HG03342 (cell line): ENCODE results near the gene KRTAP2-1.
"Not testable (repeated sequence)": the region's sequence is repeated elsewhere in the genome, so short reads cannot be mapped to it uniquely, and the experiment has no call there.

Source experiments
- ATAC-seq: cut with Tn5 transposase; IDR thresholded peaks from one replicate; pipeline ENCODE4 v1.9.1; 2021; ENCODE audit warnings: mild to moderate bottlenecking, moderate library complexity; ENCODE audit not compliant: unreplicated experiment

Gene KRTAP2-1

GRCh38 chr17:41046735-41047465, at the start of gene KRTAP2-1:
TSS of gene KRTAP2-1 (minus strand) at chr17:41047316. CDS start at chr17:41047267, 49 bp downstream.
- ATAC-seq, result not testable (repeated sequence)

- ATAC-seq, result no peak
Measured at GRCh38 chr17:41096055-41096454, 48.9 kb upstream of the KRTAP2-1 start.

- ATAC-seq, result not testable (repeated sequence)
Measured at GRCh38 chr17:41088760-41089352, 41.7 kb upstream of the KRTAP2-1 start.

GRCh38 chr17:41084100-41084856, 37.2 kb upstream of the KRTAP2-1 start, which contains the start of gene KRTAP4-7:
TSS of gene KRTAP4-7 (plus strand) at chr17:41084150. CDS start at chr17:41084207, 57 bp downstream.
- ATAC-seq, result not testable (repeated sequence)

- ATAC-seq, result not testable (repeated sequence)
Measured at GRCh38 chr17:41083427-41083826, 36.3 kb upstream of the KRTAP2-1 start.

GRCh38 chr17:41082626-41083025, 35.5 kb upstream of the KRTAP2-1 start:
- ATAC-seq, result no peak

- ATAC-seq, result no peak
Measured at GRCh38 chr17:41076788-41077187, 29.7 kb upstream of the KRTAP2-1 start.

- no peak for ATAC-seq
Measured at GRCh38 chr17:41073676-41074075, 26.6 kb upstream of the KRTAP2-1 start.

- ATAC-seq, result no peak
Measured at GRCh38 chr17:41071606-41072360, 24.7 kb upstream of the KRTAP2-1 start.

GRCh38 chr17:41069031-41069430, 21.9 kb upstream of the KRTAP2-1 start:
- ATAC-seq, result no peak

- no peak for ATAC-seq
Measured at GRCh38 chr17:41067281-41067680, 20.2 kb upstream of the KRTAP2-1 start.

GRCh38 chr17:41065829-41066624, 18.9 kb upstream of the KRTAP2-1 start, which contains the start of gene KRTAP2-4:
TSS of gene KRTAP2-4 (minus strand) at chr17:41065879. CDS start at chr17:41065845, 34 bp downstream.
- ATAC-seq, result no peak

- not testable (repeated sequence) for ATAC-seq
Measured at GRCh38 chr17:41065016-41065689, 18.0 kb upstream of the KRTAP2-1 start.

GRCh38 chr17:41064301-41064700, 17.2 kb upstream of the KRTAP2-1 start:
- ATAC-seq, result no peak

- no peak for ATAC-seq
Measured at GRCh38 chr17:41063449-41063848, 16.3 kb upstream of the KRTAP2-1 start.

GRCh38 chr17:41061964-41062363, 14.8 kb upstream of the KRTAP2-1 start:
- ATAC-seq, result no peak

- ATAC-seq, result no peak
Measured at GRCh38 chr17:41060052-41060604, 13.0 kb upstream of the KRTAP2-1 start, which contains the start of gene KRTAP2-3. TSS of gene KRTAP2-3 (minus strand) at chr17:41060114. CDS start at chr17:41060050, 64 bp downstream.

- ATAC-seq, result not testable (repeated sequence)
Measured at GRCh38 chr17:41059276-41060051, 12.3 kb upstream of the KRTAP2-1 start.
